NCI-H460 (cell line): ENCODE results near the gene YJEFN3. TPM values are rescaled to one million over a fixed set of nuclear protein-coding genes. Genes with fewer than 3 reads are reported as not detected.

Experiments used
- DNase-seq: peaks from one replicate; pipeline ENCODE4 v3.0.0-alpha.2; 2016; ENCODE audit warnings: low read depth; ENCODE audit errors: extremely low read depth
- total RNA-seq: library from RNA; depleted of rRNA; stranded (reverse); fragments of >200 nt; shearing (Covaris generic); gene quantifications from 2 replicates; pipeline ENCODE4 v1.2.3, GENCODE V29; 2014

The YJEFN3 gene
- total RNA-seq, 1 experiment from 2014 or later = 2.5 TPM

DNA sequence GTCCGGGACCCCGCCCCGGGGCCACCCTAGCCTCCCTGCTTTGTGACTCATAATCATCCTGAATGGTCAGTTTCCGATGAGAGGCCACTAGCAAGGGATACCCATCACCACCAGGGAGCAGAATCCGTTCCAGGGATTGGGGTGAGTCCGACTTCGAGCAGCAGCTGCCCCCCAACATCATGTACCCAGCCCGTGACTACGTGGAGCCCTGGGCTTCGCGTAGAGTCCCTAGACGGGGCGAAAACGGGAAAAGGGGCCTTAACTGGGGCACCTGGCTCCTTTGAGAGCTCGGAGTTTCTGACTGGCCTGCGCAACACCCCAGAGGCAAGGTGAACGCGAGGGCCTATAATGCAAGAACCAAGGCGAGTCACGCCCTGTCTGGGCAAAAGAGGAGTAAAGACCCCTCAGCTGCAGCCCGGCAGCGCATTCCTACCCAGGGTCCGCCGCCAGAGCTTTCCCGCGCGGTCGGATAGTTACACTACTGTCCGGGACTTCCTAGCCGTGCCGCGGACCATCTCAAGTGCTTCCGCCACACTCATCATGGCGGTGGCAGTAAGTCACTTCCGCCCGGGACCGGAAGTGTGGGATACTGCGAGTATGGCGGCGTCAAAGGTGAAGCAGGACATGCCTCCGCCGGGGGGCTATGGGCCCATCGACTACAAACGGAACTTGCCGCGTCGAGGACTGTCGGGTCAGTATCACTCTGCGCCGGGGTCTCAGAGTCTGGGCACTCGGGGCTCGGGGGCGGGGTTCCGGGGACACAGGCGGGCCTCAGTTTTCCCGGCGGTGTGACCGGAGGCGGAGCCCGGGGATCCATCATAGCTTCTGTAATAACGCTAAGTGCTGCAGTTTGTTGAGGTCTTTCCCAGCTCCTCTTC, 12.8 kb upstream of the YJEFN3 start, which contains the start of gene NDUFA13:
TSS of gene NDUFA13 (plus strand) at position 584 of the 878 bp plus-strand sequence. CDS start at position 598, 14 bp downstream.
- DNase-seq = peak; percentile 84

DNA sequence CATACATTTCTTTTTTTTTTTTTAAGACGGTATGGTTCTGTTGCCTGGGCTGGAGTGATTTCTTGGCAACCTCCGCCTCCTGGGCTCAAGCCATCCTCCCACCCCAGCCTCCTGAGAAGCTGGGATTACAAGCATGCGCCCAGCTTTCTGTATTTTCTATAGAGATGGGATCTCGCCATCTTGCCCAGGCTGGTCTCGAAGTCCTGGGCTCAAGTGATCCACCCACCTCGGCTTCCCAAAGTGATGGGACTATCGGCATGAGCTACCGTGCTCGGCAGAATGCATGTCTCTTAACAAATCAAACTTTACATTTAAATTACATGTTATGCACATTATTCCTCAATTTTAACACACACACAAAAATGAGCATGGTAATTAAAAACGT, 11.5 kb upstream of the YJEFN3 start:
- DNase-seq = no peak

DNA sequence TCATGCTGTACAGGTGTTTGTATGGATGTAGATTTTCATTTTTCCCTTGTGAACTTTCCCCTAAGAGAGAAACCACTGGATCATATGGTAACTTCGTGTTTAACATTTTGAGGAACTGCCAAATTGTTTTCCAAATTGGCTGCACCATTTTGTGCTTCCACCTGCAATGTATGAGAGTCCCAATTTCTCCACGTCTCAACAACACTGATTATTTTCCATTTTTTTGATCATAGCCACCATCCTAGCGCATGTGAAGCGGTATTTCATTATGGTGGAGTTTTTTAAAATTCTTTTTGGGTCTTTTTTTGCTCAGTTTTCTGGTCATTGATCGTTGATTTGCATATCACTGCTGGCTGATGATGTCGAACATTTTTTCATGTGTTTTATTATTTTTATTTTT, 7.7 kb upstream of the YJEFN3 start:
- no peak for DNase-seq

DNA sequence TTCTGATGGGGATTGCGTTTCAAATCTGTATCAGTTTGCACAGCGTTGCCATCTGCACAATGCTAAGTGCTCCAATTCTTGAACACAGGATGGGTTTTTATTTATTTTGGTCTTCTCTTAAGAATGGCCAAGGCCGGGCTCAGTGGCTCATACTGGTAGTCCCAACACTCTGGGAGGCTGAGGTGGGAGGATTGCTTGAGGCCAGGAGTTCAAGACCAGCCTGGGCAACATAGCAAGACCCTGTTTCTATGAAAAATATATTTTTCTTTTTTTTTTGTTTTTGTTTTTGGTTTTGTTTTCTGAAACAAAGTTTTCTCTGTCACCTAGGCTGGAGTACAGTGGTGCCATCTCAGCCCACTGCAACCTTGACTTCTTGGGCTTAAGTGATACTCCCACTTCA, 5.5 kb upstream of the YJEFN3 start:
- DNase-seq = no peak

DNA sequence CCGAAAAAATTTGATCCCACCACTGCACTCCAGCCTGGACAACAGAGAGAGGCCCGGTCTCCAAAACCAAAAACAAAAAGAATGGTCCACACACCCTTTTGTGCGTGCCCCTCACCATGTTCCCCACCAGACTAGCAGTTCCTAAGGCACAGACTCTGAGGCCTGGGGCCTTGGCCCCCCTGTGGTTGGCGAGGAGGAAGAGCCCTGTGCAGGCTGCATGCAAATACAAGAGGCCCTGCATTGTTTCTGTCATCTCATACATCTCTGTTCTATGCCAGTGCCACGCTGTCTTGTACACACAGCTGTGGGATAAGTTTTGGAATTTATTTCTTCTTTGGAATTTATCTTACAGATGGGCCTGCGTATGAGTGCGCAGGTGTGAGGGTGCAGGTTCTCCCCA, 4.7 kb upstream of the YJEFN3 start:
- DNase-seq = no peak

DNA sequence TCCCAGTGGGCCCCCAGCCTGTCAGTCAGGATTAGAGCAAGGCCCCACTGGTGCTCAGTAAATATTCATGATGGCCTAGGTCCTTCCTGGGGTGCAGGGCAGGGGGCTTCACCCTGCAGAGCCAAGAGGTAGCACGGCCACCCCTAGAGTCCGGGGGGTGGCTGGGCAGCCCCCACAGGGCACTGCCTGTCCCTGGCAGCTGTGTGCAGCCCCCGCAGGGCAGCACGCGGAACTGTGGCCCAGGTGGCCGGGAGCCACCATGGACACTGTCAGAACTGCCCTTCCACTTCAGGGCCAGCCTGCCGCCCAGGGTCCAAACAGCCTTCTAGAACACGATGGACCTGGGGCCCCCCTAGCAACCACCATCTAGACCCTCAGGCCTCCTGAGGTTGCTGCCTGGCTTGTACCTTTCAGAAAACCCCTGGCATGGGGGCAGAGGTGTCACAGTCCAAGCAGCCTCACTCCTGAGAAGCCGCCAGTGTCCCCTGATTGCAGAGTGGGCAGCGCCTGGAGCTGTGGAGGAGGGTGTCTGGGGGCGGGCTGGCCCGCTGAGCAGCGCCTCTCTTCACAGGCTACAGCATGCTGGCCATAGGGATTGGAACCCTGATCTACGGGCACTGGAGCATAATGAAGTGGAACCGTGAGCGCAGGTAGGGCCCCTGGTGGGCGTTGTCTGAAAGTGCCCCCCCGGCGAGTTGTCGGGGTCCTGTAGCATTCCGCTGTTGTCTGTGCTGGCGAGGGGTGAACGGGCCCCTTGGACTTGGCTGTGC, 2.9 kb upstream of the YJEFN3 start:
- DNase-seq = no peak

DNA sequence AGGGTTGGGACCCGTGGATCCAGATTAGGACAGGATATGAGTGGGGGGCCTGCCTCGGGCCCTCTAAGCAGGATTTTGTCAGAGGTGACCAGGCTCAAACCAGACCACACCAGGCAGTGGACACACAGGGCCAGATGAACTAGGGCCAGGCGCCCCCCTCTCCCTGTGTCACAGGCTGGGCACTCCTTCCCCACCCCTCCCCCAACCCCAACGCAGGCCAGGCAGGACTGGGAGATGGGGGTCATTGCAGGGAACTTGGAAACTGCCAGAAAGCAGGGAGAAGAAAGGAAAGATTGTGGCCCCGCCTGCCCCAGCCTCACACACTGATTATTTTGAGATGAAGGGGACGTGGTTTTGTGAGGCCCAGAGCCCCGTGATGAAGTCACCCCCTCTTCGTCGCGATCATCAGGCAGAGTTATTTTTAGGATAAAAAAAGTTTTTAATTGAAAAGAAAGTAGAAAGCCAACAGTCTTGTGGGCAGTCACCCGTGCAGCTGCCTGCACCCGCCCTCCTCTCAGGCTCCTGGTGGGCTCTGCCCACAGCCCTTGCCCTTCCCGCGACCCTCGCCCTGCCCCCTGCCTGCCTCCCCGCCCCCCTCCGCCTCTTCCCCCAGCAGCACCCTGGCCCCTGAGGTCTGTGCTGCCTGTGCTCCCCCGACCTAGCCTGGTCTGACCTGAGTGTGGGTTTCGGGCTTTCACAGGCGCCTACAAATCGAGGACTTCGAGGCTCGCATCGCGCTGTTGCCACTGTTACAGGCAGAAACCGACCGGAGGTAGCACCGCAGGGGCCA, 1.9 kb upstream of the YJEFN3 start:
- DNase-seq = no peak

DNA sequence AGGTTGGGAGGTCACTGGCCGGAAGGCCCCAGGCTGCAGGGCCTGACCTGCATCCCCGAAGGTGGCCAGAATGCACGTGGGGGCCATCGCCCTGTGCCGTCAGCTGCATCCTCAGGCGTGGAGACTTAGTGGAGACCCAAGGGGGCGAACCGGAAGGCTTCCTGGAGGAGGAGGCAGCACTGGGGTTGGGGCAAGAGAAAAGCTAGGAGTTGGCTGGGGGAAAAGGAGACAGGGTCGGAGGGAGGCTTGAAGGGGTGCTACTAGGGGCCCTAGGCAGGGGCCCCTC, 1.4 kb upstream of the YJEFN3 start:
- DNase-seq = no peak

DNA sequence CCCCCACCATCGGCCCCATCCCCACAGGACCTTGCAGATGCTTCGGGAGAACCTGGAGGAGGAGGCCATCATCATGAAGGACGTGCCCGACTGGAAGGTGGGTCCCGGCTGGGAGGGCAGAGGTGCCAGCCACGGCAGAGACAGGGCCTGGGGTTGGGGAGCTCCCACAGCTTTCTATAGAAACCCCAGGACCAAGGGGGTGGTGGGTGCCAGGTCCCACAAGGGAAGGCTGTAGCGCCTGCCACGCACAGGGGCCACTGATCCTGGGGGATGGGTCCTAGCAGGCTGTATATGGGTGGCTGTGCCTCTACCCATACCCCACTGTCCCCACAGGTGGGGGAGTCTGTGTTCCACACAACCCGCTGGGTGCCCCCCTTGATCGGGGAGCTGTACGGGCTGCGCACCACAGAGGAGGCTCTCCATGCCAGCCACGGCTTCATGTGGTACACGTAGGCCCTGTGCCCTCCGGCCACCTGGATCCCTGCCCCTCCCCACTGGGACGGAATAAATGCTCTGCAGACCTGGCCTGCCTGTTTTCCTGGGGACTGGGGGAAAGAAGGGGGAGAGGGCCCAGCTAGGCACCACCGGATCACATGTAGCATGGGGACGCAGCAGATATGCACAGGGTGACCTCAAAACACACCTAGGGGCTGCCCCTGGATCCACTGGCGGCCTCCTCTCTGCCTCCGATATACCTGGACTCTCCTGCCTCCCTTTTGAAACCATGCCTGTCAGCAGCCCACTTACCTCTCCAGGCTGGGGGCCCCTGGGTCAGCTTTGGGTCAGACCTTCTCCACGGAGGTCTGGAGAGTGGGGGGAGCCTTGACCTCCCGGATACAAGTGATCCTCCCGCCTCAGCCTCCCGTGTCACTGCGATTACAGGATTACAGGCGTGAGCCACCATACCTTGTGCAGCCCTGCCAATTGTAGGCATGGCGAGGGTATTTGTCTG, 761 bp upstream of the YJEFN3 start:
- no peak for DNase-seq

DNA sequence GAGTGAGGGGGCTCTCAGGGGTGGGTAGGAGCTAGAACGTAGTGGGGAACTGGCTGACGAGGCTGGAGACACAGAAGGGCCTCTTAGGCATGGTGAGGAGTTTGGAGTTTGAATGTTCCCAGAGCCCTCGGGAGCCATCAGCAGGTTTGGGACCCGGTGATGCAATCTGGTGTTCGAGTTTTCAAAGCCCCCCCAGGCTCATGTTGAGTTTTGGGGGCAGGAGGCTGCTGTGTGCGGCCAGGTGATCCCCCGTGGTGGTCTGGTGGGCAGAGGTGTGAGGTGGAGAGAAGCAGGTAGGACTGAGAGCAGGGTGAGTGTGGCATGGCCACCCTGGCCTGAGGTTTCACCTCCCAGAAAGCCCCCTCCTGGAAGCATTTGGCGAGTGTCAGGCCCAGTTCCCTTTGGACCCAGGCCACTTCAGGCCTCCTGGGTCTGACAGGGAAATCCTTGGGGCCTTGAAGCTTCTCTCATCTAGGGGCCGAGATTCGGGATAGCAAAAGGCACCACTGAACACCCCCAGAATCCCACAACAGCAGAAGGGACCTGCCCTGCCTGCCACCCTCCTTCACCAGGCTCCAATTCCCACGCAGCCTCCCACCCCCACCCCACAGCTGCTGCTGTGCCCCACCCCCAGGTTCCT, 1.2 kb downstream of the YJEFN3 start:
- DNase-seq = no peak

DNA sequence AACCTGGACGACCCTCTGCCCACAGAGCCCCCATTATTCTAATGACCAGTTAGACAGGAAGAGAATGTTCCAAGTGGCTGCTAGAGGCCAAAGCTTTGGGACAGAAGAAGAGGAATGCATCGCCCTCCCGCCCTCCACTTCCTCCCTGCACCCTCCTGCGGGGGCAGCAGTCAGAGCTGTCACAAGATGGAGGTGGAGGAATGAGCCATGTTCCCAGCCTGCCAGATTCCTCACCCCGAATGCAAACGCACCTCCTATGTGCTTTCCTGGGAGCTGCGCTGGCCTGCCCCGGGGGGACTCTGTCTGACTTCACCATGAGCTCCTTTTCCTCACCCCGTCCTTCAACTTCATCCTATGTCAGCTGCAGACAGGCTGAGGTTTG, 1.7 kb downstream of the YJEFN3 start:
- DNase-seq = no peak

DNA sequence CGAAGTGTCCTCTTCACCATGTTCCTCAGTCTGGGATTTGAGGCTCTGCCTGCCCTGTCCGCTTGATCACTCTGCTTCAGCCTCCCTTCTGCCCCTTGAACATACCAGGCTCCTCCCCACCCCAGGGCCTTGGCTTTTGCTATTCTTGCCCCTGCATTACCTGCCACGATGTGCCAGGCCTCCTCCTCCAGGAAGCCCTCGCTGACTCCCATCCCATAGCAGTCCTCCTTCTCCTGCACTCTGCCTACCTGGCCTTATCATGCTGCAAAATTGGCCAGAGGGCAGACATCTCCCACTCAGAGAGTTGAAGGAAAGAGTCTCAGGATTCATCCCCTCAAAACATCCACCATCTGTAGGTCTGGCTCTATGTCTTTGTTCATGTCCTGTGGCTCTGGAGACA, 2.2 kb downstream of the YJEFN3 start:
- no peak for DNase-seq

DNA sequence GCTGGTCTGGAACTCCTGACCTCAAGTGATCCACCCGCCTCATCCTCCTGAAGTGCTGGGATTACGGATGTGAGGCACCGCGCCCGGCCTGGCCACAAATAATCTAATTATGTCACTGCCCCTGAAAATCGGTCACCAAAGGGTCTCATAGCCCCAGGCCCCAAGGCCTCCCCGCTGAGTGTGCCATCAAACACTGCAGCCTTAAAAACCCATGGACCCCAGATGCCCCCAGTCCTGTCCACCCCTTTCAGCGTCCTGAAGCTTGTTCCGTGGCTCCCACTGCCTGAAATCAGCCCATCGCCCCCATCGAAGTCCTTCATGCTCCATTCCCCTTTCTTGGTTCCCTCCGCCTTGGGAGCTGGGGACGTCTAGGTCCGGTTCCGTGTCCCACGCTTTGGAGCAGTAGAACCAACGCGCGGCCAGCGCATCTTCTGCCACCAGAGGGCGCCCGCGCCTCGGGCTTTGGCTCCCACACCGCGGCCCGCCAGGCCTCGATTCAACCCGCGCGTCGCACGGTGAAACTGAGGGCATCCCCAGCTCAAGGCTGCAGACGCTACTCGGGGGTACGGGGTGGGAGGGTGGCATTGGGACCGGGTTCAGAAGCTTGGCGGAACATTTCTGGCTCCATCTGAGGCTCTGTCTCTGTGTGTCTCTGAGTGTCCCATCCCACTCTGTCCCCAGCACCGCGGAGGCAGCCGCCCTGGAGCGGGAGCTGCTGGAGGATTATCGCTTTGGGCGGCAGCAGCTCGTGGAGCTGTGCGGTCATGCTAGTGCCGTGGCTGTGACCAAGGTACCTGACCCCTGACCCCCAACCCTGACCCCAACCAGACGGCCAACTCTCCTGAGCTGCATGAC, 3.5 kb downstream of the YJEFN3 start:
- peak; percentile 48 for DNase-seq

DNA sequence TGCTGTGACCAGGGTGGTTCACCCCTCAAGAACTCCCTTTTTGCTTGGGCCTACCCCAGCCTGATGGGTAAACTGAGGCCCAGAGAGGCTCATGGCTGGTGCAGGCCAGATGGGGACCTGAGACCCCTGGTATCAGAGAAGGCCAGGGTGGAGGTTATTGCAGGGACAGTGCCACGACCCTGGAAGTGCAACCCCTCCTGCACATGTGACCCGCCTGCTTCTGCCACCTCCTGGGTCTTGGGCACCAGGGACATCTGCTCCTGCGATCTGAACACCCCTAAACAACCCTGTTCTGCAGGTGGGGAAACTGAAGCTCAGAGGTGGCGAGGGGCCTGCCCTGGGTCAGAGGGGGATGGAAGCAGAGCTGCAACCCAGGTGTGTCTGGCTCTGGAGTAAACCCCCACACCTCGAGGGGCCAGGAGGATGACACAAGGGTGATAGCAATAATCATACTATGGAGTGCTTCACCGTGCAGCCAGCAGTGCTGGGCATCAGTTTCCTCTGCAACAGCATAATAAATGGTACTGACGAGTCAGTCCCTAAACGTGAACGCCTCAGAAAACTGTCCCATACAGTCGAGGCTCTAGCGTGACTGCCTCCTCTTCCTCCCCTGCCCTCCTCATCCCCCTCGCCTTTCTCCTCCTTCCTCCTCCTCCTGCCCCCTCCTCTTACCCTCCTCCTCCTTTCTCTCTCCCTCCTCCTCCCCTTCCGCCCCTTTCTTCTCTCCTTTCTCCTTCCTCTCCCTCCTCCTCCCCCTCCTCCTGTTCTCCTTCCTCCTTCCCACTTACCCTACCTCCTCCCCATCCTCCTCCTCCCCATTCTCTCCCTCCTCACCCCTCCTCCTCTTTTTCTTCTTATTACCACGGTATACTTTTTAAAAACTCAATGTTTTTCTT, 4.3 kb downstream of the YJEFN3 start:
- no peak for DNase-seq

DNA sequence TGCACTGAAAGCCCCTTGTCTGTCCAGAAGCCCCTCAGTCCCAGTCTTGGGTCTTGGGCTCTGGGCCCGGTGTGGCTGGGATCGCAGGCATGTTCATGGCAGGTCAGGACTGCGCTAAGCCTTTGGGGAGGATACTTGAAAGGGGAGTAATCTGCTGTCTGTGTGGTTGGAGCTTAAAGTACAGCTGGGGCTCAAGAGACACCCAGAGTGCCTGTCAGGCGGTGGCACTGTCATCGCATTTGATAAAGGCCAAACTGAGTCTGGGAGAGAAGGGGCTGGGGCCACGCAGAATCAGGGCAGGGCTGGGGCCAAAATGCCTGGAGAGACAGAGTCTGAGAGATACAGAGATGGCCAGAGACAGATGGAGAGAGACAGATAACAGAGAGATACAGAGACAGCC, 5.1 kb downstream of the YJEFN3 start:
- DNase-seq = no peak

DNA sequence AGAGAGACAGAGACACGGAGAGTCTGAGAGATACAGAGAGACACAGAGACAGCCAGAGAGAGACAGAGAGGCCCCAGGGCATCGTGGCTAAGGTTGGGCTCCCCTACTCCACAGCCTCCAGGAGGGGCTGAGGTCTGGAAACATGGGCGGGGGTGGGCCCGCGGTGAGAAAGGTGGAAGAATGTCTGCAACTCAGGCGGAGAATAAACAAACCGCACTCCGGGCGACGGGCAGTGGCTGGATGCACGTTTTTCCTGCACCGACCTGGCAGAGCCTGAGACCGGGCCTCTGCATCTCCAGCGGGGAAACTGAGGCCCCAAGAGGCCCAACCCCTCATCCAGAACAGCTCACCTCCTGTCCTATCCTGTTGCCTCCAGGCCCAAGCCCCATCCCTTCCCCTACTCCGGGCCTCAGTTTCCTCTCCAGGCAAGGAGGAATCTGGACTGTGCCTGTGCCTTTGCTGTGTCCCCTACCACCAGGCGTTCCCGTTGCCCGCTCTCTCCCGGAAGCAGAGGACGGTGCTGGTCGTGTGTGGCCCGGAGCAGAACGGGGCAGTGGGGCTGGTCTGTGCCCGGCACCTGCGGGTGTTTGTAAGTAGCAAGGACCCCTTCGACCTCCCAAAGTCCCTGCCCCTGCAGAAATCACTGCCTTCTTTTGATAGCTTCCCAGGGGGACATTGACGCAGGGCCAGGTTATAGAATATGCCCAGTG, 6.0 kb downstream of the YJEFN3 start:
- no peak for DNase-seq
